T-helper 9 cell (primary cell): ENCODE data around the gene NPHP3.
"Not testable (repeated sequence)": the region's sequence is repeated elsewhere in the genome, so short reads cannot be mapped to it uniquely, and the experiment has no call there.

Experiments
- DNase-seq: peaks from one replicate; pipeline ENCODE4 v3.0.0-alpha.2; 2020

Gene NPHP3

DNA sequence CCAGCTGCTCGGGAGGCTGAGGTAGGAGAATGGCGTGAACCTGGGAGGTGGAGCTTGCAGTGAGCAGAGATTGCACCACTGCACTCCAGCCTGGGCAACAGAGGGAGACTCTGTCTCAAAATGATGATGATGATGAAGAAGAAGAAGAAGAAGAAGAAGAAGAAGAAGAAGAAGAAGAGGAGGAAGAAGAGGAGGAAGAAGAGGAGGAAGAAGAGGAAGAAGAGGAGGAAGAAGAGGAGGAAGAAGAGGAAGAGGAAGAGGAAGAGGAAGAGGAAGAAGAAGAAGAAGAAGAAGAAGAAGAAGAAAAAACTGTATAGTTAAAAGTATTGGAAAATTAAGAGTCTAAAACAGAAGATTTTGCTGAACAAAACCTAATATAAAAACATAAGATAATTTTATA lies 80.8 kb downstream of the NPHP3 start:
- DNase-seq = not testable (repeated sequence)

DNA sequence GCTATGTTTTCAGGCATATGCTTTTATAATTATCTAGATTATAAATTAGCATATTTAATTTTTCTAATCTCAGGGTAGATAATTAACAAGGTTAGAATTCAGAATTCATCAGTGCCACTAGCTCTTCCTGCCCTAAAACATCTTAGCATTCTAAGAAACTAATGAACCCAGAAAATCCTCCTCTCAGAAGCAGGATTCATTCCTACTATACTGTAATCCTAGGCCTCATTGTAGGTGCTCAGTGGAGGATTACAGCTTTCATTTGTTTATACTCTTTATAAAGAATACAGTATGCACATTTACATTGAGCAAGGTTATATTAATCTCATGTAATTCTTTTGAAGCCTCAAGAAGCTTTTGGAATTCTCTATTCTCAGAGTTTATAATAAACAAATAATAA lies 83.5 kb downstream of the NPHP3 start:
- no peak for DNase-seq

DNA sequence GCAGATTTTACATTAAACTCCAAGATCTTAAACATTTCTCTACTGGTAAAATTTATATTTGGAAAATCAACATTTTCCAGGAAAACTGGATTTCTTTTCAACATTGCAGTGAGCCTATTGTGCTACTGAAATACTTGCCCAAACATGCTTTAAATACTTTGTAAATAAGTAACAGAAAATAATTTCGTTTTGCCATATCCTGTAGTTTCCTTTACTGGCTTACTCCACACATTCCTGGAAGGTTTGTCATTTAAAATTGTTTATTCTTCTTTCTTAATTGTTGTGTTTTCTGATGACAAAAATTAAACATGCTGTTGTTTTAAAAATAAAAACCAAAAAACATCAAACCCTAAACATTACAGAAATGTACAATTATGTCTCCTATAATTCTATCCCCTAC lies 84.6 kb downstream of the NPHP3 start:
- DNase-seq = no peak

DNA sequence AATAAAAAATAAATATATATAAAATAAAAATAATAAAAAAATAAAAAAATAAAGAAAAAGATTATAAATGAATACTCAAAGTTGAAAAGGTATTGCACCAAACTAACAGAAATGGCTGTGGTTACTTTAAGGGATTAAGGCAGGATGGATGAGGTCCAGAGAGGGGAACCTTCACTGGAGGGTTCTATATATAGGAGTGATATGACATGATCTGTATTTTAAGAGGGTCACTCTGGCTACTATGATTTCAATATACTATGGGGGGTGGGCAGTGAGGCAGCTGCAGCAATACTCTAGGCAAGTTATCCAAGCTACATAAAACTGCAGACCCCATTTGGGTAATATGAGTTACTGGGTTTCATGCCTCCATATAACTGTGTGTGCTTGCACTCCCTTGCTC lies 87.2 kb downstream of the NPHP3 start:
- no peak for DNase-seq
